Posterior cingulate gyrus (tissue), 11 donors: ENCODE results near the gene POLR1F.

Source experiments
- DNase-seq, 10 donors: peaks; one replicate each; pipeline versions ENCODE4 v3.0.0 to v3.0.0-alpha.2; 2020 to 2021; ENCODE audit warnings: mixed read lengths in 3 of 10
- intact Hi-C: fragments of 100-400 bp; cut with DNase I; formaldehyde crosslinking; loops from one replicate; pipeline ENCODE4 v1.15.1; 2023

Gene POLR1F

GRCh38 chr7:19677180-19677579 is 31.7 kb downstream of the POLR1F start:
- intact Hi-C loops = no loop called here
- DNase-seq = no peak

DNA sequence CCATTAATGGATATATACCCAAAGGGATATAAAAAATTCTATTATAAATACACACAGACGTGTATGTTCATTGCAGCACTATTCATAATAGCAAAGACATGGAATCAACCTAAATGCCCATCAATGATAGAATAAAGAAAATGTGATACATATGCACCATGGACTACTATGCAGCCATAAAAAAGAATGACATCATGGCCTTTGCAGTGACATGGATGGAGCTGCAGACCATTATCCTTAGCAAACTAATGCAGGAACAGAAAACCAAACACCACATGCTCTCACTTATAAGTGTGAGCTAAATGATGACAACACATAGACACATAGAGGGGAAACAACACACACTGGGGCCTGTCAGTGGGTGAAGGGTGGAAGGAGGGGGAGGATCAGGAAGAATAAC is 33.0 kb downstream of the POLR1F start:
- DNase-seq = no peak
- intact Hi-C loops = no loop called here

DNA sequence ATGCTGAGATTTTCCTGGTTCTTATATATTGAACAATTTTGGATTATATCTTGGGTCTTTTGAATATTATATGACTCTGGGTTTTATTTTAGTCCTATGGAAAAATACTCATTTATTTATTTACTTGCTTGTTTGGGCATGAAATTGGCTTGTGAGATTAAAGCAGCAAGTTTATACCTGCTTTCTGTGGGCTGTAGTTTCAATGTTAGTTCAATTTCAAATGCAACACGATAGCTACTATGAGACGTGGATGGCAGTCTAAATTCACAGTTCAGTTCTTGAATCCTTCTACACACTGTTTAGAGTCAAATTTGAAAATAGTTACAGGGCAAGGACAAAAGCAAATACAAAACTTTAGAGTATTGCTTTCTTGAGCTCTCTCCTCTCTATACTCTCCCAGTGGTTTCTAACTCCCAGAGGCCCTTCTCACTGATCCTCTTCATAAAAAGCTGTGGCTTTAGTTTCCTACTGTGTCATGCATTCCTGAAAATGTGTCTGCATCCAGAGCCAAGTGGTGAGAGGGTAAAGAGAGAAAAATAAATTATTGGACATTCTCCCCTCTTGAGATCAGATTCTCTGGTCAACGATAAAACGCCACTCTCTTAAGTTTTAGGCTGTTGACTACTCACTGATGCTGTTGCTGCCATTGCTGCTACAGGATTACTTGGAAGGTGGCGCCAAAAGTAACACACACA is 34.4 kb downstream of the POLR1F start:
- intact Hi-C loops = no loop called here

DNA sequence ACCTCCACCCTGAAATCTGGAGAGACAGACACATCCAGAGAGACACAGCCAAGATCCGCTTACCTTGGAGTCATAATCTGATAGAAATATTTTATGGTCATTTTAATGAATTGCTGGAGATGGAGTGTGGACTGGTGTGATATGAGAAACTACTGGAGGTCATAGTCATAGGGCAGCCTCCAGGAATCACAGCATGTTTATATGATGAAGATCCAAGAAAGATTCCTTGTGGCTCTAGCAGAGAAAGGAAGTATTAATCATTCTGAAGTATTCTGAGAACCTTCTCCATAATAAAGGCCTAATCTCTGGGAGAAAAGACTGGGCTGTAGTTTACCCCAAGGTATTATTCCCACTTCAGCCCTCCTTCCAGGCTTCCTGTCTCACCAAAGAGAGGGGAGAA is 38.0 kb downstream of the POLR1F start:
- DNase-seq = no peak
- intact Hi-C loops = no loop called here

More for the DNA sequence above, 34.4 kb downstream of the POLR1F start:
- no peak for DNase-seq

- intact Hi-C loops = loop anchor here (5.0 kb wide), 1 partner anchor 543 kb away; no protein-coding TSS in a partner anchor
- DNase-seq = no peak
Observed at GRCh38 chr7:19665399-19666008, 43.3 kb downstream of the POLR1F start.

DNA sequence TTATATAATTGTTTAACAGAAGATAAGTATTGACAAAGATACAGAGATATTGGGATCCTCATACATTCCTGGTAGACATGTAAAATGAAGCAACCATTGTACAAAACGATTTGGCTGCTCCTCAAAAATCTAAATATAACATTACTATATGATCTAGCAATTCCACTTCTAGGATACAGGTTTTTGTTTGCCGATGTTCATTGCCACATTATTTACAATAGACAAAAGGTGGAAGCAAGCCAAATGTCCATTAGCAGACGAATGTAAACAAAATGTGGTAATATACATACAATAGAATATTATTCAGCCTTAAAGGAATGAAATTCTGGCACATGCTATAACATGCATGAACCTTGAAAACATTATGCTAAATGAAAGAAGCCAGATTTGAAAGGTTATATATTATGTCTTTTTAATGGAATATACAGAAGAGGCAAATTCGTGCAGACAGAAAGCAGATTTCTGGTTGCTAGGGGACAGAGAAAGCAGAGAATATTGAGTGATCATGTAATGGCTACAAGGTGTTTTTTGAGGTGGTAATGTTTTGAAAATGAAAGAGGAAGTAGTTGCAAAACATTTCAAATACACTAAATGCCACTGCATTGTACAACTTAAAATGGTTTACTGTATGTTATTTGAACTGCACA is 44.9 kb downstream of the POLR1F start:
- intact Hi-C loops = no loop called here

DNA sequence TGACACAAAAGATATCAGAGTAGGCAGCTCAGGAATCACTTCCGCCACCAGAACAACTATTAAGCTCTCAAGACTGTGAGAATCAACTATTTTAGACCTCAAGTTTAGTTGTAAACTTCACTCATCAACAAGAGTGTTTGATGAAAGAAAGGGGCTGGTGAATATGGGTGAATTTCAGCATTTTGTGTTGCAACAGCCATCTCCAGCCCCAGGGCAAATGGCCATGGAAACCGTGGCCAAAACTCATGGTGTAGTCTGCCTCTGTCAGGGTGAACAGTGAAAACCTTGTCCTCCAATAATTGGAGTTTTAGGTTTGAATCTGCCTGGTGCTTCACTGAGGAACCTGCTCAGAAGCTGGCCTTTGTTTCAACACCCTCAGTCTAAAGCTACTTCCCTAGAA is 60.0 kb downstream of the POLR1F start:
- DNase-seq = no peak
- intact Hi-C loops = no loop called here

More for the DNA sequence above, 44.9 kb downstream of the POLR1F start:
- DNase-seq = no peak
